Natural killer cell (primary cell): ENCODE measurements around the gene CARD6. TPM values are rescaled to one million over a fixed set of nuclear protein-coding genes. Genes with fewer than 3 reads are reported as not detected.
"Not testable (repeated sequence)": the region's sequence is repeated elsewhere in the genome, so short reads cannot be mapped to it uniquely, and the experiment has no call there.

ENCODE experiments used
- ATAC-seq, 3 donors: fragments of 150-1000 bp in 2 of 3; fragments of 200-7000 bp in 1 of 3; cut with Tn5 transposase; 1 replicate in 1 of 3; 2 replicates in 2 of 3; pipeline ENCODE4 v1.10.0; 2021; ENCODE audit warnings: mild to moderate bottlenecking in 2 of 3, moderate library complexity in 2 of 3
- DNase-seq, 2 donors: peaks; one replicate each; pipeline versions ENCODE4 v3.0.0 to v3.0.0-alpha.2; 2013 to 2021; ENCODE audit warnings: mixed read lengths in 1 of 2
- H3K27ac ChIP-seq: one replicate; pipeline ENCODE4 v1.5.1; 2013; ENCODE audit warnings: mild to moderate bottlenecking, low read length
- H3K27me3 ChIP-seq: one replicate; pipeline ENCODE4 v1.6.1; 2013; ENCODE audit warnings: low read length; ENCODE audit not compliant: control insufficient read depth, insufficient read depth
- H3K36me3 ChIP-seq: one replicate; pipeline ENCODE4 v1.6.1; 2013; ENCODE audit warnings: low read length; ENCODE audit not compliant: control insufficient read depth, insufficient read depth
- H3K4me1 ChIP-seq: one replicate; pipeline ENCODE4 v1.6.1; 2013; ENCODE audit warnings: low read length; ENCODE audit not compliant: control insufficient read depth, insufficient read depth
- H3K4me3 ChIP-seq: one replicate; pipeline ENCODE4 v1.5.1; 2013; ENCODE audit warnings: low read length
- H3K9me3 ChIP-seq: one replicate; pipeline ENCODE4 v1.6.1; 2013; ENCODE audit warnings: low read length; ENCODE audit not compliant: control insufficient read depth, insufficient read depth
- H3K27ac Mint-ChIP-seq, 2 donors: one replicate each; pipeline ENCODE4 v1.8.0; 2022; ENCODE audit warnings: mild to moderate bottlenecking in 2 of 2, mixed read lengths in 2 of 2, moderate library complexity in 1 of 2
- H3K27me3 Mint-ChIP-seq, 2 donors: one replicate each; pipeline ENCODE4 v1.8.0; 2022; ENCODE audit warnings: low read depth in 2 of 2, mixed read lengths in 2 of 2
- H3K36me3 Mint-ChIP-seq: one replicate; pipeline ENCODE4 v1.8.0; 2022; ENCODE audit warnings: mixed read lengths
- H3K4me1 Mint-ChIP-seq, 2 donors: one replicate each; pipeline ENCODE4 v1.8.0; 2022; ENCODE audit warnings: mixed read lengths in 2 of 2
- H3K4me3 Mint-ChIP-seq: one replicate; pipeline ENCODE4 v1.8.0; 2022; ENCODE audit warnings: mild to moderate bottlenecking, moderate library complexity, mixed read lengths
- H3K9me3 Mint-ChIP-seq, 2 donors: one replicate each; pipeline ENCODE4 v1.8.0; 2022; ENCODE audit warnings: mixed read lengths in 2 of 2
- whole genome bisulfite sequencing: methylation state at CpG from one replicate; pipeline ENCODE4 v1.1.7; 2013; ENCODE audit warnings: missing lambda C conversion rate; ENCODE audit not compliant: insufficient coverage; 5-methylcytosine and 5-hydroxymethylcytosine counted together
- intact Hi-C: fragments of 100-400 bp; cut with micrococcal nuclease; formaldehyde crosslinking; loops from one replicate; pipeline ENCODE4 v1.14.2; 2022
- total RNA-seq, 4 donors: library from RNA; stranded (reverse); fragments of 120-200 nt in 1 of 4; gene quantifications; one replicate each; pipeline versions ENCODE4 v1.2.3 to v1.2.4, GENCODE V29; 2013 to 2022
- TF ChIP-seq, protein P1 (sequence below): fragments of 200-600 bp; IDR thresholded peaks from one replicate; pipeline ENCODE4 v1.8.0; 2022; ENCODE audit warnings: antibody characterized with exemption

Gene CARD6, protein sequence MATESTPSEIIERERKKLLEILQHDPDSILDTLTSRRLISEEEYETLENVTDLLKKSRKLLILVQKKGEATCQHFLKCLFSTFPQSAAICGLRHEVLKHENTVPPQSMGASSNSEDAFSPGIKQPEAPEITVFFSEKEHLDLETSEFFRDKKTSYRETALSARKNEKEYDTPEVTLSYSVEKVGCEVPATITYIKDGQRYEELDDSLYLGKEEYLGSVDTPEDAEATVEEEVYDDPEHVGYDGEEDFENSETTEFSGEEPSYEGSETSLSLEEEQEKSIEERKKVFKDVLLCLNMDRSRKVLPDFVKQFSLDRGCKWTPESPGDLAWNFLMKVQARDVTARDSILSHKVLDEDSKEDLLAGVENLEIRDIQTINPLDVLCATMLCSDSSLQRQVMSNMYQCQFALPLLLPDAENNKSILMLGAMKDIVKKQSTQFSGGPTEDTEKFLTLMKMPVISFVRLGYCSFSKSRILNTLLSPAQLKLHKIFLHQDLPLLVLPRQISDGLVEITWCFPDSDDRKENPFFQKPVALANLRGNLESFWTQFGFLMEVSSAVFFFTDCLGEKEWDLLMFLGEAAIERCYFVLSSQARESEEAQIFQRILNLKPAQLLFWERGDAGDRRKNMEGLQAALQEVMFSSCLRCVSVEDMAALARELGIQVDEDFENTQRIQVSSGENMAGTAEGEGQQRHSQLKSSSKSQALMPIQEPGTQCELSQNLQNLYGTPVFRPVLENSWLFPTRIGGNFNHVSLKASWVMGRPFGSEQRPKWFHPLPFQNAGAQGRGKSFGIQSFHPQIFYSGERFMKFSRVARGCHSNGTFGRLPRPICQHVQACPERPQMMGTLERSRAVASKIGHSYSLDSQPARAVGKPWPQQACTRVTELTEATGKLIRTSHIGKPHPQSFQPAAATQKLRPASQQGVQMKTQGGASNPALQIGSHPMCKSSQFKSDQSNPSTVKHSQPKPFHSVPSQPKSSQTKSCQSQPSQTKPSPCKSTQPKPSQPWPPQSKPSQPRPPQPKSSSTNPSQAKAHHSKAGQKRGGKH
- total RNA-seq = 1 to 10 TPM; 3.4 to 5.2 (median 3.9) TPM
- total RNA-seq (2013) = 4.2 TPM

GRCh38 chr5:40841068-40841805 lies at the start of gene CARD6:
Gene CARD6 (plus strand): TSS chr5:40841367. CDS start chr5:40841383, 16 bp downstream.
- Mint-ChIP-seq H3K27me3 (peaks cover 0 to 6% of the 10 kb centered on the region in 2 donors), H3K9me3 (no peaks in the 10 kb centered on the region), H3K36me3 (peaks cover 7% of the 10 kb centered on the region), H3K4me1 (peaks cover 28 to 31% of the 10 kb centered on the region in 2 donors), H3K27ac (peak within 1 kb of the TSS; percentile 91 to 98), H3K4me3 (peak within 1 kb of the TSS; percentile 100)
- Histone ChIP-seq H3K4me3 (peak within 1 kb of the TSS; percentile 38), H3K36me3 (no peaks in the 10 kb centered on the region), H3K27ac (peak within 1 kb of the TSS; percentile 43), H3K9me3 (no peaks in the 10 kb centered on the region), H3K27me3 (no peaks in the 10 kb centered on the region), H3K4me1 (no peaks in the 10 kb centered on the region)
- 24% methylated on average over 8 of the region's 9 CpGs for WGBS
- intact Hi-C loops = no loop called here
- TF ChIP-seq, protein P1, sequence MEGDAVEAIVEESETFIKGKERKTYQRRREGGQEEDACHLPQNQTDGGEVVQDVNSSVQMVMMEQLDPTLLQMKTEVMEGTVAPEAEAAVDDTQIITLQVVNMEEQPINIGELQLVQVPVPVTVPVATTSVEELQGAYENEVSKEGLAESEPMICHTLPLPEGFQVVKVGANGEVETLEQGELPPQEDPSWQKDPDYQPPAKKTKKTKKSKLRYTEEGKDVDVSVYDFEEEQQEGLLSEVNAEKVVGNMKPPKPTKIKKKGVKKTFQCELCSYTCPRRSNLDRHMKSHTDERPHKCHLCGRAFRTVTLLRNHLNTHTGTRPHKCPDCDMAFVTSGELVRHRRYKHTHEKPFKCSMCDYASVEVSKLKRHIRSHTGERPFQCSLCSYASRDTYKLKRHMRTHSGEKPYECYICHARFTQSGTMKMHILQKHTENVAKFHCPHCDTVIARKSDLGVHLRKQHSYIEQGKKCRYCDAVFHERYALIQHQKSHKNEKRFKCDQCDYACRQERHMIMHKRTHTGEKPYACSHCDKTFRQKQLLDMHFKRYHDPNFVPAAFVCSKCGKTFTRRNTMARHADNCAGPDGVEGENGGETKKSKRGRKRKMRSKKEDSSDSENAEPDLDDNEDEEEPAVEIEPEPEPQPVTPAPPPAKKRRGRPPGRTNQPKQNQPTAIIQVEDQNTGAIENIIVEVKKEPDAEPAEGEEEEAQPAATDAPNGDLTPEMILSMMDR = no peak
- peak; percentile 24 to 65 (median 57) for ATAC-seq
- peak in 1 of 2 donors; percentile 38 for DNase-seq

DNA sequence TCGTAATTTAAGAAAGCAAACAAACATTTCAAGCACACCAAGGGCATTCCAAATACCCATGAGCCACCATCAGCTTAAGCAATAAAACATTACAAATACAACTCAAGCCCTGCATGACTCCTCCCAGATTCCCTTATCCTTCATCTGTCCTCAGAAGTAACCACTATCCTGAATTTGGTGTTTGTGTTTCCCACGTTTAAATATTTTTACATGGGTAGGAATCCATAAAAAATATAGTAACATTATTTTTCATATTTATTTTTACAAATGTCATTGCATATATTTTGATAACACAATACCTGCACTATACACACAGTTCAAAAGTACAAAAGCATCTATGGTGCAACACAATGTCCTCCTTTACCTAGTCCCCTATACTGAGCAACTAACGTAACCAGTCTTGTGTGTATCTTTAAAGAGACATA lies 49.4 kb upstream of the CARD6 start:
- DNase-seq = no peak
- Mint-ChIP-seq H3K27ac (no peak overlapping the region), H3K36me3 (no peaks in the 10 kb centered on the region), H3K27me3 (no peaks in the 10 kb centered on the region), H3K9me3 (peaks cover 0 to 2% of the 10 kb centered on the region in 2 donors), H3K4me1 (peaks cover 67 to 75% of the 10 kb centered on the region in 2 donors), H3K4me3 (no peak overlapping the region)
- WGBS = 100% methylated on average over 2 of the region's 3 CpGs
- H3K4me3 ChIP-seq = no peak overlapping the region
- H3K9me3 ChIP-seq = no peaks in the 10 kb centered on the region
- H3K27me3 ChIP-seq = no peaks in the 10 kb centered on the region
- TF ChIP-seq, protein P1 = no peak
- H3K4me1 ChIP-seq = peaks cover 8% of the 10 kb centered on the region
- H3K36me3 ChIP-seq = peaks cover 5% of the 10 kb centered on the region
- intact Hi-C loops = no loop called here
- H3K27ac ChIP-seq = no peak overlapping the region
- ATAC-seq = no peak

- 100% methylated on average over 5 of the region's 10 CpGs for WGBS
Observed at GRCh38 chr5:40792691-40793090, 48.5 kb upstream of the CARD6 start.

GRCh38 chr5:40794340-40794739 lies 46.8 kb upstream of the CARD6 start:
- H3K27ac ChIP-seq, H3K9me3 Mint-ChIP-seq, intact Hi-C loops, H3K4me3 ChIP-seq, H3K36me3 ChIP-seq, H3K9me3 ChIP-seq, ATAC-seq, DNase-seq, H3K4me3 Mint-ChIP-seq, H3K27me3 Mint-ChIP-seq, H3K27me3 ChIP-seq, H3K36me3 Mint-ChIP-seq: not testable (repeated sequence)
- peak overlapping the region in 1 of 2 donors; percentile 29 for H3K27ac Mint-ChIP-seq
- H3K4me1 ChIP-seq = peaks cover 10% of the 10 kb centered on the region
- H3K4me1 Mint-ChIP-seq = peaks cover 57 to 66% of the 10 kb centered on the region in 2 donors

More at GRCh38 chr5:40792691-40793090, 48.5 kb upstream of the CARD6 start:
- H3K4me1 ChIP-seq, H3K27ac ChIP-seq, H3K9me3 Mint-ChIP-seq, intact Hi-C loops, ATAC-seq, DNase-seq, H3K36me3 Mint-ChIP-seq, H3K36me3 ChIP-seq, H3K9me3 ChIP-seq, H3K27ac Mint-ChIP-seq, H3K4me3 Mint-ChIP-seq, H3K27me3 ChIP-seq, H3K27me3 Mint-ChIP-seq, H3K4me3 ChIP-seq: not testable (repeated sequence)
- peaks cover 66 to 74% of the 10 kb centered on the region in 2 donors for H3K4me1 Mint-ChIP-seq

GRCh38 chr5:40794877-40795276 lies 46.3 kb upstream of the CARD6 start:
- 100% methylated on average over 2 of the region's 3 CpGs for WGBS
- DNase-seq, H3K4me3 ChIP-seq, H3K36me3 ChIP-seq, H3K27ac ChIP-seq, H3K9me3 ChIP-seq, H3K27me3 Mint-ChIP-seq, ATAC-seq, H3K9me3 Mint-ChIP-seq, H3K36me3 Mint-ChIP-seq, H3K27me3 ChIP-seq, H3K4me3 Mint-ChIP-seq, intact Hi-C loops, H3K27ac Mint-ChIP-seq: not testable (repeated sequence)
- H3K4me1 ChIP-seq = peaks cover 10% of the 10 kb centered on the region
- peaks cover 55 to 62% of the 10 kb centered on the region in 2 donors for H3K4me1 Mint-ChIP-seq
